ENCODE data around the gene AGO3. TPM values are rescaled to one million over a fixed set of nuclear protein-coding genes. Genes with fewer than 3 reads are reported as not detected.

The AGO3 gene
- total RNA-seq, 1 donor from 2014 or later: 9.9 TPM

- DNase-seq (ENCODE audit: low read depth): no peak
- Histone ChIP-seq H3K27me3 (ENCODE audit: control insufficient read depth, insufficient read depth, low read length) (no peaks in the 10 kb centered on the region), H3K36me3 (ENCODE audit: control insufficient read depth, insufficient read depth, low read length) (peaks cover 7% of the 10 kb centered on the region), H3K4me3 (ENCODE audit: low read depth, low read length) (no peak overlapping the region)
- no peak for TF ChIP-seq CTCF (IDR thresholded peaks at IDR 0.05; ENCODE audit: insufficient read depth, low read length, poor library complexity, severe bottlenecking)
Observed at GRCh38 chr1:35914717-35915116, 16.2 kb upstream of the AGO3 start.

- H3K4me3 ChIP-seq (ENCODE audit: low read depth, low read length): no peak overlapping the region
- peaks cover 7% of the 10 kb centered on the region for H3K36me3 ChIP-seq (ENCODE audit: control insufficient read depth, insufficient read depth, low read length)
- no peak for DNase-seq (ENCODE audit: low read depth)
- TF ChIP-seq CTCF (IDR thresholded peaks at IDR 0.05; ENCODE audit: insufficient read depth, low read length, poor library complexity, severe bottlenecking): no peak
- H3K27me3 ChIP-seq (ENCODE audit: control insufficient read depth, insufficient read depth, low read length): no peaks in the 10 kb centered on the region
Observed at GRCh38 chr1:35915693-35916092, 15.2 kb upstream of the AGO3 start.

DNA sequence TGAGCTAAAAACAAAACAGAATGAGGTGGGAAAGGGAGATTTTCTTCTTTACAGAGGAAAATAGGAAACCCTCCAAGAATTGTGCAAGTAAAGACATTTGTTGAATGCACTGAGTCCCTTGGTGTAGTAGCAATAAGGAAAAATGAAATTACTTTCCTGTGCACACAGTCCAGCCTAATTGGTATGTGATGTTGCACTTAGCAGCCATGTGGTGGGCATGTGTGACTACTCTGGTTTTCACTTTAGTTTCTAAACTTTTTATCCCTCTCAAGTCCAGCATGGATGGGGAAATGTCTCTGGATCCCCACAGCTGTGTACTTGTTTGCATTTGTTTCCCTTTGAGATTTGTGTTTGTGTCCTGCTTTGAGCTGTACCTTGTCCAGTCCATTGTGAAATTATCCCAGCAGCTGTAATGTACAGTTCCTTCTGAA, 7.1 kb upstream of the AGO3 start:
- no peak for DNase-seq (ENCODE audit: low read depth)
- TF ChIP-seq CTCF (IDR thresholded peaks at IDR 0.05; ENCODE audit: insufficient read depth, low read length, poor library complexity, severe bottlenecking): no peak

GRCh38 chr1:35924838-35925237, 6.1 kb upstream of the AGO3 start:
- no peak overlapping the region for H3K4me3 ChIP-seq (ENCODE audit: low read depth, low read length)
- no peak for TF ChIP-seq CTCF (IDR thresholded peaks at IDR 0.05; ENCODE audit: insufficient read depth, low read length, poor library complexity, severe bottlenecking)
- no peaks in the 10 kb centered on the region for H3K36me3 ChIP-seq (ENCODE audit: control insufficient read depth, insufficient read depth, low read length)
- no peaks in the 10 kb centered on the region for H3K27me3 ChIP-seq (ENCODE audit: control insufficient read depth, insufficient read depth, low read length)
- DNase-seq (ENCODE audit: low read depth): no peak

More for the DNA sequence above, 7.1 kb upstream of the AGO3 start:
- Histone ChIP-seq H3K36me3 (ENCODE audit: control insufficient read depth, insufficient read depth, low read length) (peaks cover 4% of the 10 kb centered on the region), H3K4me3 (ENCODE audit: low read depth, low read length) (no peak overlapping the region), H3K27me3 (ENCODE audit: control insufficient read depth, insufficient read depth, low read length) (no peaks in the 10 kb centered on the region)

DNA sequence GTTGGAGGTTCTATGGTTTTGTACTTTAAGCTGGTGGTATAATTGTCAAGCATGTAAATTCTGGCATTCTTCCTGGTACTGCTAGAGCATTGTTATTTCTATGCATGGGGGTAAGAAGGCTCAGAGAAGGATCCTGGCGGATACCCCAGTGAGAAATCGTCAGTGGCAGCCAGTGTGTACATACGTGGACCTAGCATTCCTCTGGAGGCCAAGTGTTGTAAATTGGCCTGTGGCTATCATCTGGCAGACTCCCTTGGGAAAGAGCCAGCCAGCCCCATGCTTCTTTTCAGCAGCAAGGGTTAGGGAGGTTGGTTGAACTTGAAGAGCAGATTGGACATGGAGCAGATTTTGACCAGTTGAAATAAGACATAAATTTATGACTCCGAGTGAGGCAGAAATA, 5.2 kb upstream of the AGO3 start:
- DNase-seq (ENCODE audit: low read depth): no peak
- H3K4me3 ChIP-seq (ENCODE audit: low read depth, low read length): no peak overlapping the region
- no peaks in the 10 kb centered on the region for H3K27me3 ChIP-seq (ENCODE audit: control insufficient read depth, insufficient read depth, low read length)

More for the DNA sequence above, 5.2 kb upstream of the AGO3 start:
- no peaks in the 10 kb centered on the region for H3K36me3 ChIP-seq (ENCODE audit: control insufficient read depth, insufficient read depth, low read length)
- no peak for TF ChIP-seq CTCF (IDR thresholded peaks at IDR 0.05; ENCODE audit: insufficient read depth, low read length, poor library complexity, severe bottlenecking)

Data from kidney epithelial cell (primary cell).